NB4 (cell line): ENCODE data around the gene GTPBP8.

Source experiments
- POLR2A ChIP-seq: IDR thresholded peaks from 2 replicates; pipeline ENCODE4 v1.6.1; 2011; ENCODE audit warnings: mild to moderate bottlenecking; ENCODE audit not compliant: insufficient read length; ENCODE audit errors: extremely low read depth
- TF ChIP-seq, protein P1 (sequence below): IDR thresholded peaks from one replicate; pipeline ENCODE4 v1.5.1; 2012; ENCODE audit warnings: low read depth, low read length
- TF ChIP-seq, protein P2 (sequence below): IDR thresholded peaks from 2 replicates; pipeline ENCODE4 v1.6.1; 2011; ENCODE audit warnings: low read depth, low read length

- TF ChIP-seq, protein P1, sequence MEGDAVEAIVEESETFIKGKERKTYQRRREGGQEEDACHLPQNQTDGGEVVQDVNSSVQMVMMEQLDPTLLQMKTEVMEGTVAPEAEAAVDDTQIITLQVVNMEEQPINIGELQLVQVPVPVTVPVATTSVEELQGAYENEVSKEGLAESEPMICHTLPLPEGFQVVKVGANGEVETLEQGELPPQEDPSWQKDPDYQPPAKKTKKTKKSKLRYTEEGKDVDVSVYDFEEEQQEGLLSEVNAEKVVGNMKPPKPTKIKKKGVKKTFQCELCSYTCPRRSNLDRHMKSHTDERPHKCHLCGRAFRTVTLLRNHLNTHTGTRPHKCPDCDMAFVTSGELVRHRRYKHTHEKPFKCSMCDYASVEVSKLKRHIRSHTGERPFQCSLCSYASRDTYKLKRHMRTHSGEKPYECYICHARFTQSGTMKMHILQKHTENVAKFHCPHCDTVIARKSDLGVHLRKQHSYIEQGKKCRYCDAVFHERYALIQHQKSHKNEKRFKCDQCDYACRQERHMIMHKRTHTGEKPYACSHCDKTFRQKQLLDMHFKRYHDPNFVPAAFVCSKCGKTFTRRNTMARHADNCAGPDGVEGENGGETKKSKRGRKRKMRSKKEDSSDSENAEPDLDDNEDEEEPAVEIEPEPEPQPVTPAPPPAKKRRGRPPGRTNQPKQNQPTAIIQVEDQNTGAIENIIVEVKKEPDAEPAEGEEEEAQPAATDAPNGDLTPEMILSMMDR, result no peak
- TF ChIP-seq POLR2A, result no peak
- TF ChIP-seq, protein P2, sequence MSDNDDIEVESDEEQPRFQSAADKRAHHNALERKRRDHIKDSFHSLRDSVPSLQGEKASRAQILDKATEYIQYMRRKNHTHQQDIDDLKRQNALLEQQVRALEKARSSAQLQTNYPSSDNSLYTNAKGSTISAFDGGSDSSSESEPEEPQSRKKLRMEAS, result no peak
Measured at GRCh38 chr3:112967828-112968227, 23.0 kb upstream of the GTPBP8 start.
